ENCODE measurements around the gene SLC22A16.

GRCh38 chr6:110390404-110390803, 86.0 kb downstream of the SLC22A16 start:
- no peak for TF ChIP-seq EZH2 (IDR thresholded peaks at IDR 0.05; ENCODE audit: borderline replicate concordance)
- no peak for TF ChIP-seq CTCF (IDR thresholded peaks at IDR 0.05; ENCODE audit: poor library complexity)
